GM06990 (cell line): ENCODE measurements around the gene KCNAB1.

Experiments used
- DNase-seq: peaks from one replicate; pipeline ENCODE4 v3.0.0-alpha.2; 2011; ENCODE audit not compliant: insufficient read length; ENCODE audit errors: extremely low read depth
- H3K27me3 ChIP-seq: replicated peaks from 2 replicates; pipeline ENCODE4 v1.6.0; 2011; ENCODE audit warnings: low read length; ENCODE audit not compliant: control insufficient read depth, insufficient read depth
- H3K36me3 ChIP-seq: 2 replicates; pipeline ENCODE4 v1.5.1; 2011; ENCODE audit warnings: low read length; ENCODE audit not compliant: control insufficient read depth, insufficient read depth
- H3K4me3 ChIP-seq: replicated peaks from 2 replicates; pipeline ENCODE4 v1.5.1; 2011; ENCODE audit warnings: low read depth, mild to moderate bottlenecking, control low read depth, low read length
- CTCF ChIP-seq: IDR thresholded peaks from 2 replicates; pipeline ENCODE4 v1.5.1; 2011; ENCODE audit warnings: low read length, control low read depth, mild to moderate bottlenecking, inconsistent platforms; ENCODE audit not compliant: insufficient read depth, poor library complexity, severe bottlenecking

KCNAB1 gene

GRCh38 chr3:156240642-156241041 is 120.3 kb downstream of the KCNAB1 start:
- no peaks in the 10 kb centered on the region for H3K27me3 ChIP-seq
- no peak overlapping the region for H3K4me3 ChIP-seq
- DNase-seq = no peak
- no peaks in the 10 kb centered on the region for H3K36me3 ChIP-seq
- no peak for TF ChIP-seq CTCF

- TF ChIP-seq CTCF = no peak
- no peaks in the 10 kb centered on the region; the same call in 1 of the 2 replicates for H3K27me3 ChIP-seq
- H3K4me3 ChIP-seq = no peak overlapping the region
- H3K36me3 ChIP-seq = no peaks in the 10 kb centered on the region
- DNase-seq = no peak
Measured at GRCh38 chr3:156246961-156247725, 126.8 kb downstream of the KCNAB1 start.

GRCh38 chr3:156250550-156250949 is 130.2 kb downstream of the KCNAB1 start:
- Histone ChIP-seq H3K4me3 (no peak overlapping the region), H3K27me3 (no peaks in the 10 kb centered on the region; the same call in none of the 2 replicates), H3K36me3 (no peaks in the 10 kb centered on the region)
- no peak for TF ChIP-seq CTCF
- no peak for DNase-seq

GRCh38 chr3:156251424-156251823 is 131.0 kb downstream of the KCNAB1 start:
- Histone ChIP-seq H3K36me3 (no peaks in the 10 kb centered on the region), H3K27me3 (no peaks in the 10 kb centered on the region; the same call in none of the 2 replicates), H3K4me3 (no peak overlapping the region)
- DNase-seq = no peak
- TF ChIP-seq CTCF = no peak

GRCh38 chr3:156252656-156253055 is 132.3 kb downstream of the KCNAB1 start:
- TF ChIP-seq CTCF = no peak
- Histone ChIP-seq H3K36me3 (no peaks in the 10 kb centered on the region), H3K27me3 (no peaks in the 10 kb centered on the region; the same call in none of the 2 replicates), H3K4me3 (no peak overlapping the region)
- no peak for DNase-seq
